Pulmonary artery endothelial cell (primary cell): Measurements from ENCODE around the gene FMNL2. TPM values are rescaled to one million over a fixed set of nuclear protein-coding genes. Genes with fewer than 3 reads are reported as not detected.

Source experiments
- DNase-seq: peaks from one replicate; pipeline ENCODE4 v3.0.0-alpha.2; 2011; ENCODE audit warnings: low read depth, low spot score
- total RNA-seq: library from RNA; depleted of rRNA; stranded (reverse); fragments of >200 nt; gene quantifications from 2 replicates; pipeline ENCODE4 v1.2.3, GENCODE V29; 2014

The FMNL2 gene
- total RNA-seq, 1 donor from 2014 or later: 26.6 TPM

- no peak for DNase-seq
These were observed 91.1 kb downstream of the FMNL2 start for GRCh38 chr2:152425765-152426727.

DNA sequence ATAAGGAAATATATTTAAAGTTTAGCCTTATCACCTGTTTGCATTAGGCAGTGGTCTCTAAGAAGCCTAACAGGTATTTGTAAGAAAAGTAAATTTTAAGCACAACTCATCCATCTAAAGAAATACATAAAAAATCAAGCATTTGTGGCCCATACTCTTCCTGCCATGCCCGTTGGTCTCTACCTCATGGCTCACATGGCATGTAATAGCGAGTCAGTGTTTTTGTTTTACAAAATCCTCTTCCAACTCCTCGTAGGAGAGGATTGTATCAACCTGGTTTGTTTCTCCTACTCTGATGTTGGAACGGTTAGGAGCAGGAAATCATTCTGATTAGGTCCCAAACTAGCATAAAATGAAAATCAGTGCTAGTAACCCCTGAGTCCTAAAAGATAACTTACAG, 91.8 kb downstream of the FMNL2 start:
- DNase-seq: no peak

- DNase-seq: no peak
These were observed 92.9 kb downstream of the FMNL2 start for GRCh38 chr2:152427902-152428301.

DNA sequence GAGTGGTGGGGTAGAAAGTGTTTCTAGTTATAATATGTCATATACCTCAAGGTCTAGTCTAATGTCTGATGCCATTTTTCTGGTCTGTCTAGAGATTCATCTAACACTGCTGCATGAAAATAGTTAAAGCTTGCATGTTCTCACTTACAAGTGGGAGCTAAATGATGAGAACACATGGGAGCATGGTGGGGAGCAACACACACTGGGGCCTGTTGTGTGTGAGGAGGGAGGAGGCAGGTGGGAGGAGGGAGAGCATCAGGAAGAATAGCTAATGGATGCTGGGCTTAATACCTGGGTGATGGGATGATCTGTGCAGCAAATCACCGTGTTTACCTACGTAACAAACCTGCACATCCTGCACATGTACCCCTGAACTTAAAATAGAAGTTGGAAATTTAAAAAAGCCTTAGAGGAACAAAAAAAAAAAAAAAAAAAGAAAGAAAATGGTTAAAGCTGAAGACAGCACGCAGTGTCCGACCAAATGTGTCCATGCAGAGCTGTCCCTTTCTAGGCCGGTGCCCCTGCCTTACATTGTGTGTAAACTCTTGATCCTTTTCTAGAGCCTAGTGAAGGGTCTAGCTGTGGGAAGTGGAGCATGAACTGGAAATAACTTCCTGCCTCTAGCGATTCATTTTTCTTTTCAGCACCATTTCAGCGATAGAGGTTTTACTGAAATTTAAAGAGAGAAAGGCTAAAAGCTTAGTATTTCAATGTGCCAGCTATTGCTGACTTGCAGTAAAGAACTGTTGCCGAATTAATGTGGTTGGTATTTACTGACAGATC, 94.0 kb downstream of the FMNL2 start:
- no peak for DNase-seq

DNA sequence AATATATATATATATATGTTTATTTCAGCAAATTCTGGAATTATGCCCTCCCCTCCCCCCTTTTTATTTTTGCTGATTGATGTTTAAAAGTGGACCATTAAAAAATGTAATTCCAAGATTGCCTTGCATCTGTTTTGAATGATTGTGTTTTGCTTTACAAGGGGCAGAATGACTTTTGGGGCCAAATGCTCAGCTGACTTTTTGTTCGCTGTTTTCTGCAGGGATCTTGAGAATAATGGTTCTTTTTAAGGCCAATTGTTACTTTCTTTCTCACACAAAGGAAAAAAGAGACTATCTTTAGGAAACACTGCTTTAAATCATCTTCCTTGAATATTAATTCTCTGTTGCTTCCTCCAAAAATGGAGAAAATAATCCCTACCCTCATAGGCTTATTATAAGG, 95.9 kb downstream of the FMNL2 start:
- no peak for DNase-seq

GRCh38 chr2:152431370-152432098, 96.6 kb downstream of the FMNL2 start:
- no peak for DNase-seq

DNA sequence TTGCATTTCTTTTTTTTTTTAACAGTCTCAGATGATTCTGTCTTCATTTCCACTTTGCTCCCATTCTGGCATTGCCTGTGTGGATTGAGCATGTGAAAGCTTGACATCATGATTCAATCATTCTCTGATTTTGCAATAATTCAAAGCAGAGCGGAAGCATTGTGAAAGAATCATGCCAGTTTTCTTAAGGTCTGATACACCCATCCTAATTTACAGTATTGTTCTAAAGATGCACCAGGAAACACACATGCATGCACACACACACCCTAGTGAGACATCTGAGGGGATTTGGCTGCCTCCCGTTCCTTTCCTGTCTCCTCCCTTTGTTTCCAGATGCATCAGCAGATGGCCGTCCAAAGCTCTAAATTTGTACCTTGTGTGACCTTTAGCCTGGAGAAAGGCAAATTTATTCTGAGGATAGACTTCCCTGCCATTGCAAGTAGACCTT, 97.3 kb downstream of the FMNL2 start:
- no peak for DNase-seq

- no peak for DNase-seq
These were observed 97.8 kb downstream of the FMNL2 start for GRCh38 chr2:152432765-152433164.

GRCh38 chr2:152433289-152433688, 98.3 kb downstream of the FMNL2 start:
- no peak for DNase-seq

DNA sequence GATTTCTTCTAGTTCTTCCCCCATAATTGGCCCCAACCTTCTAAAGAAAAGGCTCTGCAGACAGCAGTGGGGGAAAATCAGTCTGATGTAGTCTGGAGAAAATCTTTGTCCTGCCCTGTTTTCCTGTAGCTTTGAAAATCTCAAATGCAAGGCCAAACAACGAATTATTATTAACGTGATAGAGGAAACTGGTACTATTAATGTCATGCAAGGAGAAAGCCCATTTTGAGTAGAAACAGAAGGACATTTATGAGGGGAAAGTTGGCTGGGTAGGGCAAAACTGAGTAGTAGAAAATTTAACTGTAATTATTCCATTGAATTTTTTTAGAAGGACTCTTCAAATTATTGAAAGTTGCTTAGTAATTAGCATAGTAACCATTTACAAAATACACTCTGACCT, 98.8 kb downstream of the FMNL2 start:
- DNase-seq: no peak

DNA sequence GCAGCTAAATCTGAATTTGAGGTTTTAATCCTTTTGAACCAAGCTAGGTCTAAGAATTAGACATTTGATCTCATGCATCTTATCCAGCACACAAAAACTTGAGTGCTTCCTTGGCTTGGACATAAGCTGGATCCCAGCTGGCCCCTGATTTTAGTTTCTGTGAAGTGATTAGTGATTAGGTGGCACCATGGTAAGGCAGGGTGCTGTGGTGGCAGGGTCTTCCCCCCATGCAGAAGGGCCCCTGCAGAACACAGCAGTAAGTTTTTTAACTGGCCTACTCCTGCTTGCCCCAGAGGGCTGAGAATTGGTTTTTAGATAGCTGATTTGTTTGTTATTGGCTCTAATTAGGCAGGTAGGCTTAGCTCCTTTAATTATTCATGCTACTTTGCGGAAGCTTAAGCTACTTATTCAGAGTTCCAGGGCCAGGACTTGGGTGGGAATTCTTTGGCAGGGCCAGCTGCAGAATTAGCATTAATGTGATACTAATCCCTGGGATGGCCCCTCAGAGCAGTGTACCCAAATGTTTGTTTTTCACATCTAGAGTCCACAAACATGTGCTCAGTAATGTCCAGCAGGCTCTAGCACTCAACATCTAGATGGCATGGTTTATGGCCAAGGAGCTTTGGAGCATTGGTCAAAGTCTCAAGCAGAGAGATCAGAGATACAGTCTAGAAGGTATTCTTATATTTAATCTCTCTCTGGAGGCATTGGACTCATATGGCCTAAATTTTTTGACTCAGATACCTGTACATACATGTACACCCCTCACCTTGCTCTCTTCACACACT, 99.6 kb downstream of the FMNL2 start:
- DNase-seq: no peak

DNA sequence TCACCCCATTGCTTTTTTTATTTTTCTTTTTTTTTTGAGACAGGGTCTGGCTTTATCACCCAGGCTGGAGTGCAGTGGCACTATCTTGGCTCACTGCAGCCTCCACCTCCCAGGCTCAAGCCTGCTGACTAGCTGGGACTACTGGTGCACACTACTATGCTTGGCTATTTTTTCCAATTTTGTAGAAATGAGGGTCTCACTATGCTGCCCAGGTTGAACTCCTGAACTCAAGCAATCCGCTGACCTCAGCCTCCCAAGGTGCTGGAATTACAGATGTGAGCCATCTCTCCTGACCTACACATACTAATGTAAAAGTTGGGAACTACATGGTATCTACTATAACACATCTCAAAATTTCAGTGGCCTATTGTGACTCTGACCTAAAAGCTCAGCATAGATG, 101.2 kb downstream of the FMNL2 start:
- DNase-seq: no peak

- no peak for DNase-seq
These were observed 102.5 kb downstream of the FMNL2 start for GRCh38 chr2:152437276-152438108.

DNA sequence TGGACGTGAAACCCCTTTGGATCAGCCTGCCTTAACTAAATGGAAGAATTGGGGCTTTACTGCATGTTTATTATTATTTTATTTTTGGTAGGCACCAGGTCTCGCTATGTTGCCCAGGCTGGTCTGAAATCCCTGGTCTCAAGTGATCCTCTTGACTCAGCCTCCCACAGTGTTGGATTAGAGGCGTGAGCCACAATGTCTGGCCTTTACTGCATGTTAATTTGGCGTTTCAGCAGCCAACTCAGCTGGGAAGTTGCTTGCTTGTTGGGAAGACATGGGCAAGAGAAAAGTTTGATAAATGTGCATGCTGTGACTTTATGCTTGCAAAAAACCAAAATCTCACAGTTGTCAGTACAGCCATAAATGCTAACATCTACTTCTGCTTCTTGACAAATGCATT, 105.1 kb downstream of the FMNL2 start:
- DNase-seq: no peak

- DNase-seq: no peak
These were observed 105.5 kb downstream of the FMNL2 start for GRCh38 chr2:152440460-152440859.

DNA sequence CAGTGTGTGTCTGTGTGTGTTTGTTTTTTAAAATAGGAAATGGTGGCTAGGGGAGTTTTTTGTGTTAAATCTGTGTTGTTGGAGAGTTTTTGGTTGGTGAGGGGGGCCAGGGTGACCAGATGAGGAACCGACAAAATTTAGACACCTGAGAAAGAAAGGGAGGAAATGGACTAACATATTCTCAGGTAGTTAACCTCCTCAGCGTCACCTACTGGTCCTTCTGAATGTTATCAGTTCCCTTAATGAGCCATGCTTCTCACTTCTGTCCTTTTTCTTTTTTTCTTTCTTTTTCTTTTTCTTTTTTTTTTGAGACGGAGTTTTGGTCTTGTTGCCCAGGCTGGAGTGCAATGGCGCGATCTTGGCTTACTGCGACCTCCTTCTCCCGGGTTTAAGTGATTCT, 107.0 kb downstream of the FMNL2 start:
- DNase-seq: no peak

GRCh38 chr2:152443771-152444170, 108.8 kb downstream of the FMNL2 start:
- no peak for DNase-seq

DNA sequence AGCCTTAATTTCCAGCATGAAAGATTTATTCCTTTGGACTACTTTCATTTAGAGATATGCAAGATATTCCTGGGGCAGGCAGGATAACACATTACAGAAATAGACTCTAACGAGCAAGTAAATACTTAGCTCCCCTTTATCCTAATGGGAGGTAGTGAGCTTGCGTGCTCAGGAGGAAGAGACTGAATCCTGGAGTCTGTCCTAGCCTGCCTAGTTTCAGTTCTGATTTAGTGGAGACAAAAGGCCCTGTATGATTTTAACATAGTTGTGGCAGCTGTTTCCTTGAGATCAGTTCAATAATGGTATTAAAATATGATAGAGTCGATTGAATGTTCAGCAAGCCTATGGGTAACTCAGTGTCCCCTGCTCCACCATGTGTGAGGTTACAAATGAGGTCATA, 109.5 kb downstream of the FMNL2 start:
- DNase-seq: no peak

DNA sequence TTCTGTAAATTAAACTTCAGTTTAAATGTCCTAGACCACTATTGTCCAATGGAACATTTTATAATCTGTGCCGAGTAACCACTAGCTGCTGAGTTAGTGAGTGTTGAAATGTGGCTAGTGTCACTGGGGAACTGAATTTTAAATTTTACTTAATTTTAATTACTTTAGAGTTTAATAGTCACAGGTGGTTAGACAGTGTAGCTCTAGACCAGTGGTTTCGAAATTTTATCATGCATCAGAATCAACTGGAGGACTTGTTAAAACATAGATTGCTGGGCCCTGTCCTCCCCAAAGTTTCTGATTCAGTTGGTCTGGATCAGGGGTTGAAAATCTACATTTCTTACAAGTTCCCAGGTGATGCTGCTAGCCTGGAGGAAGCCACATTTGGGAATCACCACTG, 110.4 kb downstream of the FMNL2 start:
- DNase-seq: no peak

DNA sequence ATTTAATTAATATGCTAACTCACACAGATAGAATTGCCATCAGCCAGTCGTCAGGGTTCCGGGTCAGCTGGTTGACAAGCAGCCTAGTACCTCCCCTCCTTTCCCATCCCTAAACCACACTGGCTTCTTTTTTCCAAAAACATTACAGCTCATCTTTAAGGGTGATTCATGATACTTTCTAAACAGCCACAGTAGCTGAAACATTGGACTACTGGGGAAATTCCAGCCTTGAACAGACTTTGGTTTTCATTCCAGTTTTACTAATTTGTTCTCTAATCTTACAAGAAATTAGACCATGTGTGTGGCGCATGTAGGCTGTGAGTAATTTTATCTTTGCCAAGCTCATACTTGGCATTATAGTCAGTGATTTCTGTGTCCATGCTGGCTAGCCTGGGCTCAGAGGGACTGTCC, 110.8 kb downstream of the FMNL2 start:
- no peak for DNase-seq
